IPS-NIHi11 (cell line): ENCODE measurements around the gene TRIM37.

Experiments used
- DNase-seq: peaks from one replicate; pipeline ENCODE4 v3.0.0; 2012; ENCODE audit warnings: mixed read lengths, low spot score

TRIM37 gene

DNA sequence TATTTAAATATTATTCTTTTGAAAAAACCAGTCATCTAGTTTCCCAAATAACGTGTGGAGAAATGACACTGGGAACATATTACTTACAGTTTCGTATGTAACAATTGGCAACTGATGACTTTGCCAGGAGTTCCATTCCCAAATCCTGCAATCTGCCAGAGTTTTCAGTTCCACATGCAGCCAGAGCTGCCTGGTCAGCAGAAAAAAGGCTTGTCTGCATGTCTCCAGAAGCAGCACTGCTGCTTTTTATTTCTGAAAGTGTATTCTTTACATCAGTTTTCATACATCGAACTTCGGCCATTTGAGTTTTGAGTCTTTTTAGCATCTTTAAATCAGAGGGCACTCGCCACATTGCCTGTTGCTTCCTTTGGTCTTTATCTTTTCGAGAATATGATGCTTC lies 78.4 kb downstream of the TRIM37 start:
- no peak for DNase-seq

DNA sequence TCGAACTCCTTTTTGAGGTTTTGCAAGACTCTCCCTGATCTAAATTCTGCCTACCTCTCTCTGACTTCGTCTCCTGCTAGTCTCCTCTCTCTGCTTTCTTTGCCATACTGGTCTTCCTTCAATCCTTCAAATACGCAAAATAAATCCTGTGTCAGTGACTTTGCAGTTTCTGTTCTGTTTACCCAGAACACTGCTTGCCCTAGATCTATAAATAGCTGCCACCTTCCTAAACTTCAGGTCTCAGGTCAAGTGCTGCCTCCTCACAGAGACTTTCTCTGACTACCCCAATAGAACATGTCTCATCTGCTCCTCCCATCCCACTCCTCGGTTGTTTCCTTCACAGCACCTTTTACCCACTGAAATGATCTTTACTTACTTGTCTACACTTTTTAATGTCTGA lies 78.9 kb downstream of the TRIM37 start:
- DNase-seq: no peak

DNA sequence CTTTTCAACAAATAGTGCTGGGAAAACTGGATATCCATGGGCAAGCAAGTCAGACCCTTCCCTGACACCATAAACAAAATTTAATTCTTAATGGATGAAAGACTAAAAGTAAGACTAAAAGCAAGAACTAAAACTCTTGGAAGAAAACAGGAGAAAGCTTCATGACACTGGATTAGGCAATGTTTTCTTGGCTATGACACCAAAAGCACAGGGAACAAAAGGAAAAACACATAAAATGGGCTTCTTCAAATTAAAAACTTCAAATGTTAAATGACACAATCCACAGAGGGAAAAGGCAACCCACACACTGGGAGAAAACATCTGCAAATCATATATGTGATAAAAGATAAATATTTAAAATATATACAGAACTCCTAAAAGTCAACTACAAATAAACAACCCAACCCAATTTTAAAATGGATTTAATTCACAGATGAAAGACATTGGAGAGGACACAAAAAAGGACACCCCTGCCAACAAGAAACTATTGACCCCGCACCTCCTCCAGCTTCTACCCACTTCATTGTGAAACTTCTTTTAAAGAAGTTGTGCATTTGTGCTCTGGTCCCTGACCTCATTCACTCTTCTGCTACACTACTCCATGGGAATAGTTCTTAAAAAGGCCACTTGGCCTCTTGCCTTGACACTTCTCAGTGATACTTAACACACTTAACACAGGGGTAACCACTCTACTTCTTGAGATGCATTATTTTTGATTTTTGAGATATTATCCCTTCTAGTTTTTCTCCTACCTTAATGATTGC lies 80.3 kb downstream of the TRIM37 start:
- no peak for DNase-seq

DNA sequence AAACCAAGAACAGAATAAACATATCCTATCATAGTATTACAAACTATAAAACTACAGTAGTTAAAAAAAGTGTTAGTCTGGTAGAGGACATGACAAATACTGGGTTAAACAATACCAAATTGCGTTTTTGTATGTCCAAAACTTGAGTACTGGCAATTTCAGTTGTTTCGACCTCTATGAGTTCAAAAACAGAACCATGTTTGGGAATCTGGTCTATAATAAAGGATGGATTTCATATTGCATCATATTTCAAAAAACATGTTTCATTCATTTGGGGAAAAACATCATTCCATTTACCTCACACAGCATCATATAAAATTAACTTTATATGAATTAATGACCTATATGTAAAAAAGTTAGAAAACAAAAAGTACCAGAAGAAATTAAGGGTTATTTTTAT lies 81.8 kb downstream of the TRIM37 start:
- DNase-seq: no peak

DNA sequence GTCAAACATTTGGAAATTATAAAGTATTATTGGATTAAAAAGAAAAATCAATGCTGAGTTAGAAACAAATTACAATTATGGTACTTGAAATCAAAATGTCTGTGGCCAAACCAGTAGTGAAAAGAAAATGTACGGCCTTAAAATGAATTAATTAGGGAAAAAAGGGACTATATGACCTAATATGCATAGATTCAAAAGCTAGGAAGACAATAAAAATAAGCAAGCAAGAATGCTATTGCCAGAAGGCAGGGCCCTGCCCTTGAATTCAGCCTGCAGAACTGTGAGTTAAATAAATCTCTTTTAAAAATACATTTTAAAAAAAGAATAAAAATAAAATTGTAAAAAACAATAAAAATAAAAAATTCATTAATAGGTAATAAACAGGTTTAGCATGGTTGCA lies 88.7 kb downstream of the TRIM37 start:
- no peak for DNase-seq

DNA sequence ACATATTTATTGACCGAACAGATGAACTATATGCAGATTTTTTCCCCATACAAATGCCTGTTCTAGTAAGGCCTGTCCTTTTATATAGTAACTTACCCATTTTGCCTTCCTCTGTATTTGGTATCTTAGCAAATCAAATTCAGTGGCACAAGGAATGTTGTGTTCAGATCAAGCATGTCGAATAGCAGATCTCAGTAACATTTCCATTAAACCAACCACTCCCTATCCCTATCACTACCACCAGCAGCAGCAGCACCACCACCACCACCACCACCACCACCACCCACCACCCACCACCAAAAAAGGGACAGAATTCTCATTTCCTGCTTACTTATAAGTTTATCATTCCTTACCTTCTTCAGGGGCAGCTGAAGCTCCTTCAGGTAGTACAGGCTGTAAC lies 94.7 kb downstream of the TRIM37 start:
- DNase-seq: no peak

DNA sequence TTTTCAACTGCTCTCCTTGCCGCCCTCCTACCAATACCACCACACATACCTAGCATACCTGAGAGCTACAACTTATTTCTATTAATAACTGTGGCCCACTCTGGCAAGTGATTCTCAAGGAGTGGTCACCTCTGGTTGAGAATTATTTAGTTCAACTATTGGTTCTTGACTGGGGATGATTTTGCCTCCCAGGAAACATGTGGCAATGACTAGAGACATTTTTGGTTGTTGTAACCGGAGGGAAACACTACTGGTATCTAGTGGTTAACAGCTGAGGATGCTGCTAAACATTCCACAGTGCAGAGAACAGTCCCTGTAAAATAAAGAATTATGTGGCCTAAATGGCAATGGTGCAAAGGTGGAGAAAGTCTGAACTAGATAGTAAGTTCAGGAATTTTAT lies 96.7 kb downstream of the TRIM37 start:
- DNase-seq: no peak

DNA sequence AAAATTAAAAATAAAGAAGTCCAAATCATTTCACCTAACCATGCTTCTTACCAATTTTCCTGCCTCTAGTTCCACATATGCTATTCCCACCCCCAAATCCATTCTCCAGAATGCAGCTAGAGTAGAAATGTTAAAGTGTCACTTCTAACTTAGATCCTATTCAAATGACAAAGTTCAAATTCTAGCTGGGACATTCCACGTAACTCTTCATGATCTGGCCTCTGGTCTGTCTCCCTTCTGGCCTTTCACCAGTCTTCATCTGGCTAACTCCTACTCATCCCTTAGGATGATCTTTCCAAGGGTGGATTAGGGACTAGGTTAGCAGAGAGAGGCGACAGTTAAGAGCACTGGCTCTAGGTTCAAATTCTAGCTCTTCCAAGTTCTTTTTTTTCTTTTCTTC lies 97.9 kb downstream of the TRIM37 start:
- DNase-seq: no peak

DNA sequence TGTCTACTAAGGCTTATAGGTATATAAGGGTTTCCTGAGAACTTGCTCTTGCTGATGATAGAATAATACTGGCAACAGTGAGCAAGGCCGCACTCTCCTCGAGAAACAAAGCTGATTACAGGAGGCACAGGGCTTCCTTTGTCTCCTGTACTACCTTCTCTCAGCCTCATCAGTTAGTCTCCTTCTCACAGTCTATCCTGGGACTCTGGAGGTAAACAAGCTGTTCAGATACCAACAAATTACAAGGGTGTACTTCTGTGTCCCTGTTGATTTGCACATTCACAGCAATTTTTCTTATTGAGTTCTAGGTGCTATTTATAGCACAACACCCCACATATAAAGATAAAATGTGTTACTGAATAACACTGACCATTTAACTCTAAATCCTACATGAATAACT lies 98.7 kb downstream of the TRIM37 start:
- DNase-seq: no peak

DNA sequence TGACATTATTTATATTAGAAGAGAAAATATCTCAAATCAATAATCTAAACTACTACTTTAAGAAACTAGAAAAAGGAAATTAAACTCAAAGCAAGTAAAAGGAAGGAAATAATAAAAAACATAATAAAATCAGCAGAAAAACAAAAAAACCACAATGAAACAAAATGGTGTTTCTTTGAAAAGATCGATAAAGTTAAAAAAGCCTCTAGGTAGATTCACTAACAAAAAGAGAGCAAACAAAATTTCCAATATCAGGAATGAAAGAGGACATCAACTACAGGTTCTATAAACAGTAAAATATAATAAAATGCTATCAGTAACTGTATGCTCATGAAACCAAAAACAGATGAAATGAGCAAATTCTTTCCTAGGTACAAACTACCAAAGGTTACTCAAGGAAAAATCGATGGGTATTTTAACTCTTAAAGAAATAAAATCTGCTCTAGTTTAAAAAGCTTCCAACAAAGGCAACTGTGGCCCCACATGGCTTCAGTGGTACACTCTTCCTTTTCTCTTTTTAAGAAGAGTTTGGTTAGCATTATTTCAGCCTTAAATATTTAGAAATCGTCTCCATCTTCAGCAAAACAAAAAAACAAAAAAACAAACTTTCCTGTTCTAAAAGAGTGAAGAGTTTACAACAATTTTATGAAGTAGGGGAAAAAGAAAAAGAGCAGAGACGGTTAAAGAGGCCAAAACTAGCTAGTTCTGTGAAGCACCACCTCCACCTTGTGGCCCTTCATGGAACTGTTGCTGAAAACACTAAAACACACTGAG lies 102.2 kb downstream of the TRIM37 start:
- DNase-seq: peak; percentile 64

DNA sequence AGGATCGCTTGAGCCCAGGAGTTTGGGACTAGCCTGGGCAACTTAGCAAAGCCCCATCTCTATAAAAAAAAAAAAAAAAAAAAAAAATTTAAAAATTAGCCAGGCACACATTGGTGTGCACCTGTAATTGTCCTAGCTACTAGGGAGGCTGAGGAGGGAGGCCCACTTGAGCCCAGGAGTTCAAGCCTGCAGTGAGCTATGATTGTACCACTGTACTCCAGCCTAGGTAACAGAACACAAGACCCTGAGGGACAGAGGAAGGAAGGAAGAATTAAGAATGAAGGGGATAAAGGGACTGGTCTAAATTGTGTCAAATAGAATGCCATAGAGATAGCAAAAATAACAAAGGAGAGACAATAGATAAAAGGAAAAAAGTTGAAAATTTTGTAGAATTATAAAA lies 102.8 kb downstream of the TRIM37 start:
- DNase-seq: no peak

DNA sequence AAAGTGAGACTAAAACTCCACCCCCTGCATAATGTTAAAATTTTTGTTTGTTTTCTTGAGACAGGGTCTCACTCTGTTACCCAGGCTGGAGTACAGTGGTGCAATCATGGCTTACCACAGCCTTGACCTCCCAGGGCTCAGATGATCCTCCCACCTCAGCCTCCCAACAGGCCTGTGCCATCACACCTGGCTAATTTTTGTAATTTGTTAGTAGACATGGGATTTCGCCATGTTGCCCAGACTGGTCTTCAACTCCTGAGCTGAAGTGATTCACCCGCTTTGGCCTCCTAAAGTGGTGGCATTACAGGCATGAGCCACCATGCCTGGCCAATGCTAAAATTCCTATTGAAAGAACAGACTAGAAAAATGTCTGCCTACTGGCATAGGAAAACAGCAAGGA lies 103.8 kb downstream of the TRIM37 start:
- DNase-seq: no peak

DNA sequence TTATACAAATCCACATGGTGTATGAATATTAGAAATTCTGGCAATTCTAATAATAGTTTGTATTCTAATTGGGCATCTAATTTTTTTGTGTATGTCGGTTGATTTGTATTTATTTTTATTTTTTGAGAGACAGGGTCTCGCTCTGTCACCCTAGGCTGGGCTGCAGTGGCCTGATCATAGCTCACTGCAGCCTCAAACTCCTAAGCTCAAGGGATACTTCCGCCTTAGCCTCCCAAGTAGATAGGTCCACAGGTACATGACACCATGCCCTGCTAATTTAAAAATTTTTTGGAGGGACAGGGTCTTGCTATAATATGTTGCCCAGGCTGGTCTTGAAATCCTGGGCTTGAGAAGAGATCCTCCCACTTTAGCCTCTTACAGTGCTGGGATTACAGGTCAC lies 104.6 kb downstream of the TRIM37 start:
- DNase-seq: no peak

DNA sequence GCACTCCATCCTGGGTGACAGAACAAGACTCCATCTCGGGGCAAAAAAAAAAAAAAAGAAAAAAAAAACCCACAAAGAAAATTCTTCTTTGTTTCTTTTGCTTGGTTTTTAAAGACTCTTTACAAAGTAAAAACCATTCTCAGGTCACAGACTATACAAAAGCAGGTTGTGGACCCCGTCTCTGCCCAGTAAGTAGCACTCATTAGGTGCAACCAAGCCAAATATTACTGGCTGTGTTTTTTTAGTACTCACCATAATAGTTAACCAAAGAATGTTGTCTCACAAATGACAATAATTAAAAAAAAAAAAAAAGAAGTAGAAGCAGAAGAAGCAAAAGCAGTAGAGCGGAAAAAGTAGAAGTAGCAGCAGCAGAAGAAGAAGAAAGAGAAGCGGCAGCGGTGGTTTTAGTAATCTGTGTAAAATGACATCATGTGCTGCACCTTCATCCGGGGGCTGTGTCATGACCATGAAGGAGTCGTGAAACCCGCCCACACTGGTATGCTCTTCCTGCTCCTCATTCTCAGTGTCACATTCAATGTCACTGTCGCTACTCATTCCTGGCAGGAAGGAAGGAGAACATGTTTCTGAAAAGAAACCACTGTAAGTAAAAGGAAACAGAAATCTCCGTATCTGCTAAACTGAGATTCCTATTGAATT lies 105.4 kb downstream of the TRIM37 start:
- DNase-seq: no peak

DNA sequence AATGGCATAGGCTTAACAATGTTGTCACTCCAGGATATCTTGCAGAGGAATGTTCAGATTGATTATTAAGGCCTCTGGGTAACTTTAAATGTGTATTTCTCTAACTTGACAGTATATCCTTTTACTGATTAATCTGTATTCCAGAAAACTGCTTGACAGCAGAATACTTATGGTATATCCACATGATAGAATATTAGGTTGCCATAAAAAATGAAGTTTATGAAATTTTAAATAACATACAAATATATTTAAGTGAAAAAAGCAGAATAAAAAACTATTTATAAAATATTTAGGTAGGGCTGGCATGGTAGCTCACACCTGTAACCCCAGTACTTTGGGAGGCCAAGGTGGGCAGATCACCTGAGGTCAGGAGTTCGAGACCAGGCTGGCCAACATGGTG lies 106.7 kb downstream of the TRIM37 start:
- no peak for DNase-seq

DNA sequence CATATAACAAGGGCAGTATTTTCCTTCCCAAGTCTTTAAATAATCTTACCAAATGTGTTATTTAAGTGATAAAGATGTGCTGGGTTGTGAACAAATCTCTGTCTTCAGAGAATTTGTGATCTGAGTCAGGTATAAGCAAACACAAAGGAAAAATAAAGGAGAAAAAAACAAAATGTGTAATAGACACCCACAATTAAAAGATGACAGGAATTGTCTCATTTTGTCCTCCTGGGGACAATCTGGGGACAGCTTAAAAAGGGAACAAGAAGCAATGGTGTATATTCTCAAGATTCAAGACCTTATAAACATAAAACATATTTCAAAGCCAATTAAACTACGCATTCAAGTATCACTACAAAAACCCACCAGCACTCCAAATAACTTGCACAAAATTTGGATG lies 107.2 kb downstream of the TRIM37 start:
- DNase-seq: no peak

DNA sequence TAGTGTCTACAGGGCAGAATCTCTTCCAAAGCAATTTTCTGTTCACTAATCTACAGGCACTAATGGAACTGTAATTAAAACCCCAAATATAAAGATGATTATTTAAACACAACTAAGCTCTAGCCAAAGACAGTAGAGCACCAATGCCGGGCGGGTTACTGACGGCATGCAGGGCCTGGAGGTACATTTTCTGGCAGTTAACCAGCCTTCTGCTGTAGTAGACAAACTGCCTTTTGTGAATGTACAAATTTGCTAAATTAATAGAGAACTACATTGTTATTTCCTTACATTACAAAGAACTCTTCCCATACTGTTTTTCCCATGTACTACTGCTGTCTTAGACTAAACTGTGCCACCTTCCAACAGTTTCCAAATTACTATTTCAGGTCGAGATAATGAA lies 107.8 kb downstream of the TRIM37 start:
- DNase-seq: no peak

DNA sequence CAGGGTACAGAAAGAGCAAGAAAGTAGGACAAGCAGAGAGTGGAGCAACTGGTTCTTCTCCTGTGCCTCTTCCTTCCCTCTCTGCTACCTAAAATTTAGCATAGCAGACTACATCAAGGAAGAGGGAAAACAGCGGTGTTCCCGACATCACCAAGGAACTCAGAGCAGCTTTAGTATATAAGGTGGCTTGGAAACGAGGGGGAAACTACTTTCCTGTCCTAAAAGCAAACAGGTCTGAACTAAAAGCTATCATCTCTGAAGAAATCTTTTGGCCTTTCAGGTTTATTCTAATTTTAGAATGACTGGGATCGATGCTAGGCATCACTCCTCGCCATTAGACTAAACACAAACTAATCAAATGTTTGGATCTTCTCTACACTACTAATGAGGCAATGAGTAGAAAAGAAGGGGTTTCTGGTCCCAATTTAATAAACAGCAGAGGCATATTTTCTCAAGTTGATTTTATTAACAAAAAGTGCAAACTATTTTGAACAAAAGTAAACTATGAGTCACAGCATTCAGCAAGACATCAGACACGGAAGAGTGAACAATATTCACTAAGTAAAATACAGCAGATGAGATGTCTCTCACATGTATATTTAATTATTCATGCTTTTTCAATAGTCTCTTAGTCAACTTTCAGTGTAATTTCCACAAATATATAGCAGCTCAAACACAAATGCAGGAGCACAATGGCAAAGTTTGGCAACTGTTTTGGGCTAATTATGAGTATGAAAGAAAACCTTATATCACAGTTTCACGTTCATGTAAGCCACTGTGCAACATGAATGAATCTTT lies 108.7 kb downstream of the TRIM37 start:
- DNase-seq: no peak

DNA sequence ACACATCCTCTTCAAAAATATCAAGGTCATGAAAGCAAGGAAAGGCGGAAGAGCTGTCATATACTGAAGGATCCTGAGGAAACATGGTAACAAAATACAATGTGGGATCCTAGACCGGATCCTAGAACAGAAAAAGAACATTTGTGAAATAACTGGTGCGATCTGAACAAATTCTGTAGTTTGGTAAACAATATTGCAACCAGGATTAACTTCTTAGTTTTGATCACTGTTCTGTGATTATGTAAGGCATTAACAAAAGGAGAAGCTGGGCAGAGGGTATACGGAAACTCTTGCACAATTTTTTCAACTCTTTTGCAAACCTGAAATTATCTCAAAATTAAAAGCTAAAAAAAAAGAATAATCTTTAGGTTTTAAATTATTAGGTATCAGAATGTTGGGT lies 109.7 kb downstream of the TRIM37 start:
- DNase-seq: no peak

DNA sequence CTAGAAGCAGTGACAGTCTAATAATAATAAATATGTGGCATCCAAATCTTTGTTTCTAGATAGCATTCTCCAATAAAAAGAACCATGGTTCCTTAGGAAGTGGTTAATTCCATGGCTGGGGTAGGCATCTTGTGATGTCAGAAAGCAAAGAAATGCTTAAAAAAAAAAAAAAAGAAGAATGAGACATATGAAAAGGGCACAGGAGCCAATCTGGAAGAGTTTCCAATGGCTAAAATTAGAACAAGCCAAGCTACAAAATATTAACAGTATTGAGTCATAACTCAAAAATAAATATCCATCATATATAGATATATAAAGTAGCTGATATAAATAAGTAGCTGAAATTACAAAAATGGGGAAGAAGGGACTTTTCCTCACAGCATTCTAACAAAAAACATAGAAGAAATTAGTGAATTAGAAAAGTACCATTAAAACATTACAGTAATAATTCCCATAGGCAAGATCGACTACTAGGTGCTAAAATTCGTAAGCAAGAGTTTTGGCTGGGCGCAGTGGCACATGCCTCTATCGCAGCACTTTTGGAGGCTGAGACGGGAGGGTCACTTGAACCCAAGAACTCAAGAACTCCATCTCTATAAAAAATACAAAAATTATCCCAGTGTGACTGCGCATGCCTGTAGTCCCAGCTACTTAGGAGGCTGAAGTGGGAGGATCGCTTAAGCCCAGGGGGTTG lies 111.3 kb downstream of the TRIM37 start:
- DNase-seq: no peak

DNA sequence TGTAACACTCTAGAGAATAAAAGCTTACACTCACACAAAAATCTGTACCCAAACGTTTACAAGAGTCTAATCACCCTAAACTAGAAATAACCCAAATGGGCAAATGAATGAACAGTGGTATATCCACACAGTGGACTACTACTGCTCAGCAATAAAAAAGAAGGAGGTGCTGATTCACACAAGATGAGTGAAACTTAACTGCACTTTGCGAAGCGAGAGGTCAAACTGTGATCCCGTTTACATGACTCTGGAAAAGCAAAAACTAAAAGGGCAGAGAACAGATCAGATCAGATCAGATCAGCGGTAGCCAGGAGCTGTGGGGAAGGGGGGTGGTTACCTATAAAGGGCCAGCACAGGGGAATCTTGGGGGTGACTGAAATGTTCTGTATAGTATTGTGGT lies 113.4 kb downstream of the TRIM37 start:
- no peak for DNase-seq
